ENCODE data around the gene TCF7L1.

- TF ChIP-seq CTCF (IDR thresholded peaks at IDR 0.05) (no peak), POLR2AphosphoS5 (IDR thresholded peaks at IDR 0.05) (no peak)
These were observed 10.4 kb downstream of the TCF7L1 start for GRCh38 chr2:85143463-85144082.
